ENCODE measurements around the gene ICAM4.
A peak's percentile ranks its signal among the peaks of the same experiment; 100 is the strongest.

- TF ChIP-seq ZFP36 (IDR thresholded peaks at IDR 0.05; ENCODE audit: borderline replicate concordance, low read depth, low read length, partially characterized antibody): no peak
- no peak for TF ChIP-seq ZNF747 (CRISPR knock-in tag; IDR thresholded peaks at IDR 0.05; ENCODE audit: borderline replicate concordance)
- TF ChIP-seq EZH2 (conservative IDR thresholded peaks at IDR 0.05; ENCODE audit: low read depth, low read length): no peak
- TF ChIP-seq GATAD2A (CRISPR knock-in tag; IDR thresholded peaks at IDR 0.05): peak; percentile 11; the same call in 1 of the 2 replicates
- TF ChIP-seq TFAP4 (IDR thresholded peaks at IDR 0.05; ENCODE audit: borderline replicate concordance, low read depth): no peak
- no peak for TF ChIP-seq CTCF (CRISPR knock-in tag; IDR thresholded peaks at IDR 0.05)
- no peak; the same call in 1 of the 2 replicates for TF ChIP-seq IRF2 (CRISPR knock-in tag; IDR thresholded peaks at IDR 0.05)
These were observed 46.4 kb downstream of the ICAM4 start, which contains the start of gene RAVER1 for GRCh38 chr19:10332965-10333757.
